ENCODE data around the gene CCNE1. TPM values are rescaled to one million over a fixed set of nuclear protein-coding genes. Genes with fewer than 3 reads are reported as not detected.

Gene CCNE1
- total RNA-seq, 1 experiment from 2014 or later = 26.4 TPM

- no peak for DNase-seq (ENCODE audit: low read depth, low spot score)
- no TSS peak for BruUV-seq (replicated peaks)
- Histone ChIP-seq H3K9me3 (ENCODE audit: control insufficient read depth, insufficient read depth, low read depth, low read length) (no peaks in the 10 kb centered on the region), H3K4me3 (ENCODE audit: low read depth in 2 of 2, low read length in 2 of 2) (no peak overlapping the region), H3K27me3 (ENCODE audit: control insufficient read depth, insufficient read depth, low read length) (no peaks in the 10 kb centered on the region), H3K36me3 (ENCODE audit: control insufficient read depth, insufficient read depth, low read length) (no peaks in the 10 kb centered on the region), H3K27ac (ENCODE audit: low read length) (no peak overlapping the region), H3K4me1 (ENCODE audit: control insufficient read depth, insufficient read depth, low read length) (no peaks in the 10 kb centered on the region)
- no peak for ATAC-seq
- in situ Hi-C loops (cut with HindIII; ENCODE audit: low pct_unique_long_range_greater_than_20kb, low sequenced_read_pairs) = no loop called here
- TF ChIP-seq CTCF (IDR thresholded peaks at IDR 0.05) = no peak
- no peak for TF ChIP-seq POLR2AphosphoS5 (IDR thresholded peaks at IDR 0.05; ENCODE audit: low read depth, low read length)
- TF ChIP-seq TCF7L2 (IDR thresholded peaks at IDR 0.05; ENCODE audit: low read depth, low read length) = no peak
- no peak for TF ChIP-seq SIN3A (IDR thresholded peaks at IDR 0.05; ENCODE audit: borderline replicate concordance, insufficient read depth, low read depth, low read length)
- POLR2A ChIA-PET = interaction anchor here (0.6 kb wide), 1 partner anchor 48 kb away, joined by 27 read pairs; no protein-coding TSS in a partner anchor
- CTCF ChIA-PET = interaction anchor here (0.6 to 0.7 kb wide), 2 partner anchors 17 to 26 kb away, joined by 3 read pairs; no protein-coding TSS in a partner anchor
- intact Hi-C loops (cut with micrococcal nuclease; ENCODE audit: unreplicated experiment) = no loop called here
Measured at GRCh38 chr19:29850482-29850881, 38.7 kb downstream of the CCNE1 start.

GRCh38 chr19:29851769-29852521 lies 40.2 kb downstream of the CCNE1 start:
- Histone ChIP-seq H3K4me3 (ENCODE audit: low read depth in 2 of 2, low read length in 2 of 2) (no peak overlapping the region), H3K27ac (ENCODE audit: low read length) (no peak overlapping the region), H3K4me1 (ENCODE audit: control insufficient read depth, insufficient read depth, low read length) (no peaks in the 10 kb centered on the region), H3K9me3 (ENCODE audit: control insufficient read depth, insufficient read depth, low read depth, low read length) (no peaks in the 10 kb centered on the region), H3K36me3 (ENCODE audit: control insufficient read depth, insufficient read depth, low read length) (no peaks in the 10 kb centered on the region), H3K27me3 (ENCODE audit: control insufficient read depth, insufficient read depth, low read length) (no peaks in the 10 kb centered on the region)
- BruUV-seq (replicated peaks) = no TSS peak
- TF ChIP-seq SIN3A (IDR thresholded peaks at IDR 0.05; ENCODE audit: borderline replicate concordance, insufficient read depth, low read depth, low read length) (no peak), CTCF (IDR thresholded peaks at IDR 0.05) (no peak), TCF7L2 (IDR thresholded peaks at IDR 0.05; ENCODE audit: low read depth, low read length) (no peak)
- ChIA-PET CTCF (no interaction called here), POLR2A (no interaction called here)
- in situ Hi-C loops (cut with HindIII; ENCODE audit: low pct_unique_long_range_greater_than_20kb, low sequenced_read_pairs) = no loop called here
- intact Hi-C loops (cut with micrococcal nuclease; ENCODE audit: unreplicated experiment) = no loop called here
- no peak for ATAC-seq
- no peak for DNase-seq (ENCODE audit: low read depth, low spot score)

- Histone ChIP-seq H3K4me1 (ENCODE audit: control insufficient read depth, insufficient read depth, low read length) (no peaks in the 10 kb centered on the region), H3K9me3 (ENCODE audit: control insufficient read depth, insufficient read depth, low read depth, low read length) (no peaks in the 10 kb centered on the region), H3K27ac (ENCODE audit: low read length) (no peak overlapping the region), H3K27me3 (ENCODE audit: control insufficient read depth, insufficient read depth, low read length) (no peaks in the 10 kb centered on the region), H3K36me3 (ENCODE audit: control insufficient read depth, insufficient read depth, low read length) (no peaks in the 10 kb centered on the region), H3K4me3 (ENCODE audit: low read depth in 2 of 2, low read length in 2 of 2) (no peak overlapping the region)
- CTCF ChIA-PET = interaction anchor here (0.6 kb wide), 1 partner anchor 114 kb away, joined by 4 read pairs; no protein-coding TSS in a partner anchor
- POLR2A ChIA-PET = no interaction called here
- BruUV-seq (replicated peaks) = no TSS peak
- DNase-seq (ENCODE audit: low read depth, low spot score) (no peak), ATAC-seq (no peak)
- intact Hi-C loops (cut with micrococcal nuclease; ENCODE audit: unreplicated experiment) = no loop called here
- TF ChIP-seq SIN3A (IDR thresholded peaks at IDR 0.05; ENCODE audit: borderline replicate concordance, insufficient read depth, low read depth, low read length) (no peak), REST (IDR thresholded peaks at IDR 0.05; ENCODE audit: insufficient read depth in 1 of 2, low read depth in 2 of 2, low read length in 1 of 2) (no peak), CTCF (IDR thresholded peaks at IDR 0.05) (no peak), TCF7L2 (IDR thresholded peaks at IDR 0.05; ENCODE audit: low read depth, low read length) (no peak), POLR2AphosphoS5 (IDR thresholded peaks at IDR 0.05; ENCODE audit: low read depth, low read length) (no peak)
- in situ Hi-C loops (cut with HindIII; ENCODE audit: low pct_unique_long_range_greater_than_20kb, low sequenced_read_pairs) = no loop called here
Measured at GRCh38 chr19:29854033-29854432, 42.2 kb downstream of the CCNE1 start.
